WERI-Rb-1 (cell line): ENCODE data around the gene SHB.
A peak's percentile ranks its signal among the peaks of the same experiment; 100 is the strongest.

Experiments used
- DNase-seq: peaks from one replicate; pipeline ENCODE4 v3.0.0-alpha.2; 2020
- H3K27ac ChIP-seq: fragments of 250-450 bp; sonication (Bioruptor Pico); 2 replicates; pipeline ENCODE4 v1.5.1; 2020; ENCODE audit warnings: mild to moderate bottlenecking, moderate library complexity
- H3K27me3 ChIP-seq: fragments of 250-450 bp; sonication (Bioruptor Pico); 2 replicates; pipeline ENCODE4 v1.5.1; 2021; ENCODE audit warnings: mild to moderate bottlenecking, low read depth, moderate library complexity; ENCODE audit not compliant: insufficient read depth, severe bottlenecking
- H3K36me3 ChIP-seq: fragments of 250-450 bp; sonication (Bioruptor Pico); 2 replicates; pipeline ENCODE4 v1.5.1; 2020; ENCODE audit warnings: mild to moderate bottlenecking, moderate library complexity
- H3K4me3 ChIP-seq: 2 replicates; pipeline ENCODE4 v1.5.1; 2011; ENCODE audit warnings: low read depth, mild to moderate bottlenecking, control low read depth, low read length
- H3K9me3 ChIP-seq: fragments of 250-450 bp; sonication (Bioruptor Pico); 2 replicates; pipeline ENCODE4 v1.5.1; 2021; ENCODE audit warnings: mild to moderate bottlenecking, moderate library complexity; ENCODE audit not compliant: severe bottlenecking
- TF ChIP-seq, protein P1 (sequence below): IDR thresholded peaks from 2 replicates; pipeline ENCODE4 v1.5.1; 2011; ENCODE audit warnings: low read depth, mild to moderate bottlenecking, control low read depth, inconsistent platforms, low read length

The SHB gene

DNA sequence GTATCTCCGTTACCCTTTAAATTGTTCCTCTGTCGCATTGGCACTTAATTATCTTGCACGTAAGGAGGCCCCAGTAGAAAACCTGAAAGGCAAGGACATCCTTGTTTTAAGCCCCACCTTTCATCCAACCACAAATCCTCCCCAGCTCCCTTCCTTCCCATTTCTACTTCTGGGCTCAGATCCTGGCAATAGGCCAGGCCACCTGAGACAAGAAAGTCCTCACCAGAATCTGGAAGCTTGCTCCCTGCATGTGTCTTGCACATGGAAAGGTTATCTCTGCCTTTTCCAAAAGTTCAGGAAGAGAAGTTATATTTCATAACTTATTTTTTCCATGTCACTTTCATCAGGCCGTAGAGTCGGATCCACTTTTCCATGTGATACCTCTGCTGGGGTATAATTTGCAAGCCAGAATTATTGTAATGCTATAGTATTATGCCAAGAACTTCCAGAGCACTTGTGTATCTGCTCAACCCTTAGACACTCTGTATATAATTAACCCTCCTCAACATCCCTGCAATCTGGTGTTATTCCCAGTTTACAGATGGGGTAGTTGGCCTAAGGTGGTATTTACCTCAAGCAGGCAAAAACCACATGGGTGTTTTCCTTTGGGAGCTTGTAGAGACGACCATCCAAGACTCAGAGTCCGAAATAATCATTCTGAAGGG, 2.6 kb upstream of the SHB start:
- H3K27ac ChIP-seq, result no peak overlapping the region
- DNase-seq, result no peak
- TF ChIP-seq, protein P1, sequence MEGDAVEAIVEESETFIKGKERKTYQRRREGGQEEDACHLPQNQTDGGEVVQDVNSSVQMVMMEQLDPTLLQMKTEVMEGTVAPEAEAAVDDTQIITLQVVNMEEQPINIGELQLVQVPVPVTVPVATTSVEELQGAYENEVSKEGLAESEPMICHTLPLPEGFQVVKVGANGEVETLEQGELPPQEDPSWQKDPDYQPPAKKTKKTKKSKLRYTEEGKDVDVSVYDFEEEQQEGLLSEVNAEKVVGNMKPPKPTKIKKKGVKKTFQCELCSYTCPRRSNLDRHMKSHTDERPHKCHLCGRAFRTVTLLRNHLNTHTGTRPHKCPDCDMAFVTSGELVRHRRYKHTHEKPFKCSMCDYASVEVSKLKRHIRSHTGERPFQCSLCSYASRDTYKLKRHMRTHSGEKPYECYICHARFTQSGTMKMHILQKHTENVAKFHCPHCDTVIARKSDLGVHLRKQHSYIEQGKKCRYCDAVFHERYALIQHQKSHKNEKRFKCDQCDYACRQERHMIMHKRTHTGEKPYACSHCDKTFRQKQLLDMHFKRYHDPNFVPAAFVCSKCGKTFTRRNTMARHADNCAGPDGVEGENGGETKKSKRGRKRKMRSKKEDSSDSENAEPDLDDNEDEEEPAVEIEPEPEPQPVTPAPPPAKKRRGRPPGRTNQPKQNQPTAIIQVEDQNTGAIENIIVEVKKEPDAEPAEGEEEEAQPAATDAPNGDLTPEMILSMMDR, result no peak
- H3K4me3 ChIP-seq, result no peak overlapping the region
- H3K9me3 ChIP-seq, result peaks cover 2% of the 10 kb centered on the region
- no peaks in the 10 kb centered on the region for H3K27me3 ChIP-seq
- peaks cover 8% of the 10 kb centered on the region for H3K36me3 ChIP-seq

DNA sequence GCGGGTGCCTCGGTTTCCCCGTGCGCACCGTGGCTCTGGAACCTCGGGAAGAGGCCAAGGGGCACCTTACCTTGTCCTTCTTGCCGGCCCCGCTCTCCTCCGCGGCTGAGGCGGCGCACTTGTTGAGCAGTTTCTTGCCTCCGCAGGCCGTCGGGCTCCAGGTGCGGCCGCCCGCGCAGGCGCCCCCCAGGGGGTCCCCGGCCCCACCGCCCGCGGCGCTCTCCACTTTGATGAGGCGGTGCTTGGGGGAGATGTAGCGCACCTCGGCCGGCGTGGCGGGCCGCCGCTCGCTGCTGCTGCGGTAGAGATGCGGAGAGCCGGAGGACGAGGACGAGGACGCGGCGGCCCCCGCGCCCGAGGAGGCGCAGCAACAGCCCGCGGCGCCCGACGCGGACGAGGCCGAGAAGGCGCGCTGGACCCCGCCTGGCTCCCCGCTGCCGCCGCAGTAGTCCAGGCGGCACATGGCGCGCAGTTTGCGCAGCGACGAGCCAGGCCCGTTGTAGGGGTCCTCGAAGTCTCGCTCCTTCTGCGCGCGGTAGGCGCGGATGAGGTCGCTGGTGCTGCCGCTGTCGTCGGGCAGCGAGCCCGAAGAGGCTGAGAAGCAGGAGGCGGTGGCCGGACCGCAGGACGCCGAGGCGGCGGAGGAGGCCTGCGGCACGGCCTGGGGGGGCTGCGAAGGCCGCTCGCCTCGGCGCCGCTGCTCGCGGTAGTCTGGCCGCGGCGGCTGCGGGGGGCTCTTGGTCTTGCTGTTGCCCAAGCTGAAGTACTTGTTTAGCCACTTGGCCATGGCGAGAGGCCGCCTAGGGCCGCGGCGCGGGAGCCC, 957 bp downstream of the SHB start:
- no peaks in the 10 kb centered on the region for H3K27me3 ChIP-seq
- H3K9me3 ChIP-seq, result no peaks in the 10 kb centered on the region
- peak overlapping the region; percentile 81 for H3K4me3 ChIP-seq
- TF ChIP-seq, protein P1, result no peak
- DNase-seq, result peak; percentile 14
- H3K27ac ChIP-seq, result peak overlapping the region; percentile 96
- peaks cover 35% of the 10 kb centered on the region for H3K36me3 ChIP-seq

DNA sequence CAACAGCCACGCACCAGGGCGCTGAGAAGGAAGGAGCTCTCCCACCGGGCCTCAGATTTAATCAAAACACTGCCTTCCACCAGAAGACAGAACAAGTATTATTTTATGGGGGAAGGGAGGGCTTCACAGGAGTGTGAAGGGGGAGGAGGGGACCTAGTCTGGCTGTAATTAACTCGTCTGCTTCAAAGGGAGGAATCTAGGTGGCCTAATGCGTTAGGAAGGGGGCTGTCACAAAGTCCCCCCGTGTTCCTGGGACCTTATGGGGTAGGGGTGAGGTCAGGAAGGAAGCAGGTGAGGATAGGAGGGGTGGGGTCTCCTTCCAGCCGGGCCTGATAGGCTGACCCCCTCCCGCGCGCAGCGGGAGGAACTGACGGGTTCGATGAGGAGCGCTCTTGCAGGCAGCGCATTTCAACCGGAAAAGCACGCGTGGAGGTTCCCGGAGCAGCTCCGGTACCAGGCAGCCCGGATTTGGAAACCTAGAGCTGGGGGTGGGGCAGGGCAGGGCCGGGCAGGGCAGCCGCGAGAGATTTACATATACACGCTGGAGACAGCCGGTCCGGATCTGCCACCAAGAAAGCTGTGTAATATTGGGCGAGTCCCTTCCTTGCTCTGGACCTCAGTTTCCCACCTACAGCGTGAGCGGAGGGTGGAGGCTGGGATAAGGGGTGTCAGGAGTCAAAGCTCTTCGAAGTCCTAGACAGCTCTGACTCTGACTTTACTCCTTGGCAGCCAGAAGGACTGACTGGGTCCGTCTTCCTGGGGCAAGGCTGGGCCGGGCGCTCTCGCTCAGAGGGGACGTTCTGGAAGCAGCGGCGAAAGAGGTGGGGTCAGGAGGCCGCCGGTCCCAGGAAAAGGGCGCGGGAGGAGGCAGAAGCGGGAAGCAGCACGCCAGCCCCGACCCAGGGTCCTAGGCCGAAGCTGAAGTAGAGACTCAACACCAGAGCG, 1.8 kb downstream of the SHB start:
- Histone ChIP-seq H3K27ac (peak overlapping the region; percentile 96), H3K36me3 (peaks cover 41% of the 10 kb centered on the region), H3K9me3 (no peaks in the 10 kb centered on the region), H3K4me3 (peak overlapping the region; percentile 81), H3K27me3 (no peaks in the 10 kb centered on the region)
- TF ChIP-seq, protein P1, result no peak
- DNase-seq, result peak; percentile 32

DNA sequence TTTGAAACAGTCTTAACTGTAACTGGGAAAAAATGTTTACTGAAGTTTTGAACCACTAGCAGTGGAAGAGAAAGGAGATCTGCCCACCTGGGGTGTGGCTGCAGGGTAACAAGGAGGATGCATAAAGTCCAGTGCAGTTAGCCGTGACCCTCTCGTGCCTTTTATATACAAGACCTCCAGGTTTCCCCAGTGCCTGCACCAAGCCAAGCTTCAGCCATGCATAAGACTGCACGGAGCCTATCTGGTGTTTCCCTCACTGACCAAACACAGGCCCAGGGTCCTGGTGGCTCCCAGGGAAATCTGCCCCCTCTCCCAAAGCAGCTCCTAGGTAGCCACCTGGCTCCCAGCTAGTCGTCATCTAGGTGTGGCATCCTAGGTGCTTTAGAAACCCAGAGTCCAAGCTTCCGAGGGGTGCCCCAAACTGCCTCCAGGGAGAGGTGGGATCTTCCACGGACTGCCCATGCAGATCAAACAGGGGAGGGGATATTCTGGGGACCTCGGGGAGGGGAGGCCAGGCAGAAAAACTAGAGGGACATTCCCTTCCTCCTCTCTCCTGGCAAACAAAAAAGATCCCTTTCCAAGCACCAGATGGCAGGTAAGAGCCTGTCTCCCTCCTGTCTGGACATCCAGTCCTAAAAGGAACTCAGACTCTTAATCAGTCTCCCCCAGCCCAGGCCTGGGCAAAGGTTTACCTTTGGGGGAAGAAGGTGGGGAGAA, 2.7 kb downstream of the SHB start:
- TF ChIP-seq, protein P1, result peak; percentile 24
- peaks cover 49% of the 10 kb centered on the region for H3K36me3 ChIP-seq
- no peaks in the 10 kb centered on the region for H3K9me3 ChIP-seq
- H3K4me3 ChIP-seq, result peak overlapping the region; percentile 81
- no peaks in the 10 kb centered on the region for H3K27me3 ChIP-seq
- peak; percentile 58 for DNase-seq
- H3K27ac ChIP-seq, result peak overlapping the region; percentile 96

DNA sequence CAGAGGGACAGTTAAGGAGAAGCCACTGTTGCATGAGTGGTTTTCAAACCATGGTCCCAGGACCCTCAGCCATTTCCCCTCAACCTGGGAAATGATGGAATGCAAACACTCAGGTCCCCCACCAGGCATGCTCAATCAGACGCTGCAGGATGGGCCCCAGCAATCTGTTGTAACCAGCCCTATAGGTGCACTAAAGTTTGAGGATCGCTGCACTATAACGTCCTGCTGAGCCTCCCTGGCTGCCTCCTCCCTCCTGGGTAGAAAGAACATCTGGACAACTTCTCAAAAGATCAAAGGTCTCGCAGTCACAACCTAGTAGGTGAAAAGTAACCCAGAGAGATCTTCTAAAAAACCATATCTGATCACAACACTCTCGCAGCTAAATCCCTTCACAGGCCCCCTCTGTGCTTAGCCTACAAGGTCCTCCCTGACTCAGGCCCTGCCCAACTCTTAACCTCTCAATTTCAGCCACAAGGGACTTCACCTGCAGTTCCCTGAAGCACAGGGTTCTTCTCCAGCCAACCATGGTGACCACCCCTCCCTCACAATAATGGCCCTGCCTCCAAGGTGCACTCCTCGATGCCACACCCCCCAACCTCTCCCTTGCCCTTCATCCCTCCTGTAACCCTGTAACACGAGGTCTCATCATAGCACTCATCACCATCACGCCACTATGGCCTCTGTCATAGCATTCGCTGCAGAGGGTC, 3.5 kb downstream of the SHB start:
- Histone ChIP-seq H3K36me3 (peaks cover 56% of the 10 kb centered on the region), H3K9me3 (no peaks in the 10 kb centered on the region), H3K27me3 (no peaks in the 10 kb centered on the region), H3K4me3 (no peak overlapping the region), H3K27ac (peak overlapping the region; percentile 96)
- TF ChIP-seq, protein P1, result no peak
- DNase-seq, result no peak
